ENCODE data around the gene RGSL1. TPM values are rescaled to one million over a fixed set of nuclear protein-coding genes. Genes with fewer than 3 reads are reported as not detected.

RGSL1 gene
- total RNA-seq, 1 experiment from 2014 or later = not detected

- H3K4me3 ChIP-seq (ENCODE audit: low read depth in 2 of 2, low read length in 2 of 2) = no peak overlapping the region
- CTCF ChIA-PET = no interaction called here
- no peaks in the 10 kb centered on the region for H3K9me3 ChIP-seq (ENCODE audit: control insufficient read depth, insufficient read depth, low read depth, low read length)
- no peaks in the 10 kb centered on the region for H3K27me3 ChIP-seq (ENCODE audit: control insufficient read depth, insufficient read depth, low read length)
- H3K4me1 ChIP-seq (ENCODE audit: control insufficient read depth, insufficient read depth, low read length) = no peaks in the 10 kb centered on the region
- POLR2A ChIA-PET = no interaction called here
- DNase-seq (ENCODE audit: low read depth, low spot score) (no peak), ATAC-seq (no peak)
- H3K27ac ChIP-seq (ENCODE audit: low read length) = no peak overlapping the region
- in situ Hi-C loops (cut with HindIII; ENCODE audit: low pct_unique_long_range_greater_than_20kb, low sequenced_read_pairs) = no loop called here
- intact Hi-C loops (cut with micrococcal nuclease; ENCODE audit: unreplicated experiment) = no loop called here
- TF ChIP-seq REST (IDR thresholded peaks at IDR 0.05; ENCODE audit: insufficient read depth in 1 of 2, low read depth in 2 of 2, low read length in 1 of 2) (no peak), TCF7L2 (IDR thresholded peaks at IDR 0.05; ENCODE audit: low read depth, low read length) (no peak), CTCF (IDR thresholded peaks at IDR 0.05) (no peak), POLR2AphosphoS5 (IDR thresholded peaks at IDR 0.05; ENCODE audit: low read depth, low read length) (no peak), SIN3A (IDR thresholded peaks at IDR 0.05; ENCODE audit: borderline replicate concordance, insufficient read depth, low read depth, low read length) (no peak)
- no peaks in the 10 kb centered on the region for H3K36me3 ChIP-seq (ENCODE audit: control insufficient read depth, insufficient read depth, low read length)
- BruUV-seq (replicated peaks) = no TSS peak
These were observed 11.6 kb upstream of the RGSL1 start for GRCh38 chr1:182438326-182438725.

GRCh38 chr1:182441719-182442118 lies 8.2 kb upstream of the RGSL1 start:
- Histone ChIP-seq H3K9me3 (ENCODE audit: control insufficient read depth, insufficient read depth, low read depth, low read length) (no peaks in the 10 kb centered on the region), H3K4me1 (ENCODE audit: control insufficient read depth, insufficient read depth, low read length) (no peaks in the 10 kb centered on the region), H3K4me3 (ENCODE audit: low read depth in 2 of 2, low read length in 2 of 2) (no peak overlapping the region), H3K27ac (ENCODE audit: low read length) (no peak overlapping the region), H3K36me3 (ENCODE audit: control insufficient read depth, insufficient read depth, low read length) (no peaks in the 10 kb centered on the region), H3K27me3 (ENCODE audit: control insufficient read depth, insufficient read depth, low read length) (no peaks in the 10 kb centered on the region)
- POLR2A ChIA-PET = no interaction called here
- TF ChIP-seq CTCF (IDR thresholded peaks at IDR 0.05) = no peak
- no peak for TF ChIP-seq TCF7L2 (IDR thresholded peaks at IDR 0.05; ENCODE audit: low read depth, low read length)
- intact Hi-C loops (cut with micrococcal nuclease; ENCODE audit: unreplicated experiment) = no loop called here
- DNase-seq (ENCODE audit: low read depth, low spot score) (no peak), ATAC-seq (no peak)
- CTCF ChIA-PET = no interaction called here
- in situ Hi-C loops (cut with HindIII; ENCODE audit: low pct_unique_long_range_greater_than_20kb, low sequenced_read_pairs) = no loop called here
- no TSS peak for BruUV-seq (replicated peaks)

GRCh38 chr1:182442333-182442732 lies 7.6 kb upstream of the RGSL1 start:
- intact Hi-C loops (cut with micrococcal nuclease; ENCODE audit: unreplicated experiment) = no loop called here
- no peak for DNase-seq (ENCODE audit: low read depth, low spot score)
- no peak overlapping the region for H3K4me3 ChIP-seq (ENCODE audit: low read depth in 2 of 2, low read length in 2 of 2)
- no TSS peak for BruUV-seq (replicated peaks)
- in situ Hi-C loops (cut with HindIII; ENCODE audit: low pct_unique_long_range_greater_than_20kb, low sequenced_read_pairs) = no loop called here
- H3K27ac ChIP-seq (ENCODE audit: low read length) = no peak overlapping the region
- H3K27me3 ChIP-seq (ENCODE audit: control insufficient read depth, insufficient read depth, low read length) = no peaks in the 10 kb centered on the region
- H3K4me1 ChIP-seq (ENCODE audit: control insufficient read depth, insufficient read depth, low read length) = no peaks in the 10 kb centered on the region
- ATAC-seq = no peak
- ChIA-PET POLR2A (no interaction called here), CTCF (no interaction called here)
- H3K9me3 ChIP-seq (ENCODE audit: control insufficient read depth, insufficient read depth, low read depth, low read length) = no peaks in the 10 kb centered on the region
- no peak for TF ChIP-seq TCF7L2 (IDR thresholded peaks at IDR 0.05; ENCODE audit: low read depth, low read length)
- no peak for TF ChIP-seq SIN3A (IDR thresholded peaks at IDR 0.05; ENCODE audit: borderline replicate concordance, insufficient read depth, low read depth, low read length)
- no peak for TF ChIP-seq REST (IDR thresholded peaks at IDR 0.05; ENCODE audit: insufficient read depth in 1 of 2, low read depth in 2 of 2, low read length in 1 of 2)
- no peak for TF ChIP-seq POLR2AphosphoS5 (IDR thresholded peaks at IDR 0.05; ENCODE audit: low read depth, low read length)
- TF ChIP-seq CTCF (IDR thresholded peaks at IDR 0.05) = no peak
- H3K36me3 ChIP-seq (ENCODE audit: control insufficient read depth, insufficient read depth, low read length) = no peaks in the 10 kb centered on the region

Measured in Panc1 (cell line).